Measurements from ENCODE around the gene ID2.

The ID2 gene

DNA sequence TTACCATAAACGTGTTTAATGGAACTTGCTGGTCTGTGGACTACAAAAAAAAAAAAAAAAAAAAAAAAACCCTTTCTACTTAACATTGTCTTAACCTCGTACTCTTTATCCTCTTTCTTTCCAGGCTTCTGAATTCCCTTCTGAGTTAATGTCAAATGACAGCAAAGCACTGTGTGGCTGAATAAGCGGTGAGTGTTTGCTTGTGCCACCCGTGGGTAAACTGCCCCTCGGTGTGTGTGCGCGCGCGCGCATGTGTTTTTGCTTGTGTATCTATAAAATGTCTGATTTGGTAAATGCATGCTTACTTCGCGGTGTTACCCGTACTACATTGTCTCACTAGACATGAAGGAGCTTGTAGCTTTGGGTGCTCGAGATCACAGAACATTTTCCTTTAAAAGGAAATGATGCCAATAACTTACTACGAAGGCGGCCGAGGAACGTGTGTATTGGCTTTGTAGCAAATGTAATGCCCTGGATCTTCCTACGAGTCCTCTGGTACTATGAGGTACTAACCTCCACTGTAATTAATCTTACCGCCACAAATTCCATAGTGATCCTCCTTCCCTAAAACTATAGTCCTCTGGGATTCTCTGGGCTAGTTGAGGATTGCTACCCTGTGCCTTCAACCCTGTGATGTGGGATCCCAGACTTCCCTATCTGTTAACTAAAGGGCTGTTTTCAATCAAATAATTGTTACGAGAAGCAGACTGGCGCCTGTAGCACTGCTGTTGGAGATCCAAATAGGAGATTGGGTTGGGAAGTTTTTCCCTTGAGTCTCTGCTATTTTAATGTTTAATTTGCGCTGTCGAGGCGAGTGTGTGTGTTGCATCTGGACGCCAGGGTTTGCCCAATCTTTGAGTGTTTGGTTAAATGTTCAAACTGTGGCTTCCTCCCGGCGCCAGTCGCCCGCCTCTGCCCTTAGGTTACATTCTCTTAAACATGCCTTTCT, 1.1 kb downstream of the ID2 start:
- H3K27ac ChIP-seq, result no peak overlapping the region
- no peak for DNase-seq (ENCODE audit: low spot score)
- ChIA-PET CTCF (interaction anchor here (0.9 kb wide), 1 partner anchor 143 kb away, joined by 3 read pairs; no protein-coding TSS in a partner anchor), POLR2A (ENCODE audit: low non-redundant PET) (interaction anchor here (0.5 to 0.7 kb wide), 2 partner anchors 430 to 517 kb away, joined by 3 to 5 read pairs; no protein-coding TSS in a partner anchor)
- TF ChIP-seq, protein P1, sequence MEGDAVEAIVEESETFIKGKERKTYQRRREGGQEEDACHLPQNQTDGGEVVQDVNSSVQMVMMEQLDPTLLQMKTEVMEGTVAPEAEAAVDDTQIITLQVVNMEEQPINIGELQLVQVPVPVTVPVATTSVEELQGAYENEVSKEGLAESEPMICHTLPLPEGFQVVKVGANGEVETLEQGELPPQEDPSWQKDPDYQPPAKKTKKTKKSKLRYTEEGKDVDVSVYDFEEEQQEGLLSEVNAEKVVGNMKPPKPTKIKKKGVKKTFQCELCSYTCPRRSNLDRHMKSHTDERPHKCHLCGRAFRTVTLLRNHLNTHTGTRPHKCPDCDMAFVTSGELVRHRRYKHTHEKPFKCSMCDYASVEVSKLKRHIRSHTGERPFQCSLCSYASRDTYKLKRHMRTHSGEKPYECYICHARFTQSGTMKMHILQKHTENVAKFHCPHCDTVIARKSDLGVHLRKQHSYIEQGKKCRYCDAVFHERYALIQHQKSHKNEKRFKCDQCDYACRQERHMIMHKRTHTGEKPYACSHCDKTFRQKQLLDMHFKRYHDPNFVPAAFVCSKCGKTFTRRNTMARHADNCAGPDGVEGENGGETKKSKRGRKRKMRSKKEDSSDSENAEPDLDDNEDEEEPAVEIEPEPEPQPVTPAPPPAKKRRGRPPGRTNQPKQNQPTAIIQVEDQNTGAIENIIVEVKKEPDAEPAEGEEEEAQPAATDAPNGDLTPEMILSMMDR (conservative IDR thresholded peaks at IDR 0.05; ENCODE audit: low read depth), result no peak

DNA sequence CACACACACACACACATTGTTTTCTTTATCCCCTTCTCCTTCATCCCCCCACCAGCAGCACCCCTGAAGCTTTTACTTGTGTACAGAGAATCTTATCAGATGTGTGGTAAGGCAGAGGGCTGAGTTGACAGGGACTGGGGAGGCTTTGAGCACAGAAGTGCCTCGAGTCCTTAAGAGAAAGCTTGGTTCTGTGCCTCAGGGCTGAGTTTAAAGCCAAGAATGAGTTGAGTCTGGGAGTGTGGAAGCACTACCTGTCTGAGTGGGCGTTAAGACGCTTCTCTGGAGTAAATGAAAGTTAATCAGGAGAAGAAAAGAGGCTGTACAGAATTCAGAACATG, 2.7 kb downstream of the ID2 start:
- ChIA-PET POLR2A (ENCODE audit: low non-redundant PET) (no interaction called here), CTCF (interaction anchor here (0.5 to 0.7 kb wide), 2 partner anchors 162 to 1257 kb away, joined by 3 to 5 read pairs; no protein-coding TSS in a partner anchor)
- TF ChIP-seq, protein P1 (conservative IDR thresholded peaks at IDR 0.05; ENCODE audit: low read depth), result no peak
- DNase-seq (ENCODE audit: low spot score), result no peak
- no peak overlapping the region for H3K27ac ChIP-seq

DNA sequence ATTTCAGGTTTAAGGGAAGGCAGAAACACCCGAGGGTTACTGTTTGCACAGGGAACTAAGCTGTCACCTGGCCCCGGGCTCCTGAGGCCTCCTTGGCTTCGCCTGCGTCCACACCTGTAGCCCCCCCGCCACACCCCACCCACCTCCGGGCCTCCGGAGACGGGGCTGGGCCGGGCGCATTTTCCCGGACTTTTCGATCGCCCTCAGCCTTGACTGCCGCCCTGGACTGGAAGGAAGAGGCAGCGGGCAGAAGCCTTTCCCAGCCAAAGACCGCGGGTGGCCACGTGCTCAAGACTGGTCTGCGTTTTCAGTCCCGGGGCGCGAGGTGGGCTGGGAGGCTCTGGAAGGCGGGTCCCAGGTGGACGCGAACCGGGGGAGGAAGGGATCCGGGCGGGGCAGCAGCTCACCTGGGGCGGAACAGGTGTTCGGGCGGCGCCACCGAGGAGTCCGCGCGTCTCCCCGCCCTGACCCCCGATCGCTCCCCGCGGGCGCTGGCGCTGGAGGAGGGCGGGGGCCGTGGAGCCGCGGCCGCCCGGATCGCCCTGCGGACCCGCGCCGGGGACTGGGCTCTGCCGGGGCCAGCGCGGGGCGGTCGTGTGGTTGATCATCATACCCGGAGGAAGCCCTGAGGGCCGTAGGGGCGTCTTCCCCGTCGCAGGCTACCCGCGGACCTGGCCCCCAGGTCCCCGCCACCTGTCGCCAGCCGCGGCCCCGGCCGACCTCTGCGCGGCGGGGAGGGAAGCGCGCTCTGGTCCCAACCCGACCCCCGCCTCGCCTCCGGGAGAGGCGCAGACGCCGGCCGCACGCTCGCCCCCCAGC, 3.2 kb downstream of the ID2 start:
- no peak for DNase-seq (ENCODE audit: low spot score)
- H3K27ac ChIP-seq, result no peak overlapping the region
- ChIA-PET POLR2A (ENCODE audit: low non-redundant PET) (no interaction called here), CTCF (interaction anchor here (0.7 kb wide), 1 partner anchor 1258 kb away, joined by 5 read pairs; no protein-coding TSS in a partner anchor)
- TF ChIP-seq, protein P1 (conservative IDR thresholded peaks at IDR 0.05; ENCODE audit: low read depth), result no peak

DNA sequence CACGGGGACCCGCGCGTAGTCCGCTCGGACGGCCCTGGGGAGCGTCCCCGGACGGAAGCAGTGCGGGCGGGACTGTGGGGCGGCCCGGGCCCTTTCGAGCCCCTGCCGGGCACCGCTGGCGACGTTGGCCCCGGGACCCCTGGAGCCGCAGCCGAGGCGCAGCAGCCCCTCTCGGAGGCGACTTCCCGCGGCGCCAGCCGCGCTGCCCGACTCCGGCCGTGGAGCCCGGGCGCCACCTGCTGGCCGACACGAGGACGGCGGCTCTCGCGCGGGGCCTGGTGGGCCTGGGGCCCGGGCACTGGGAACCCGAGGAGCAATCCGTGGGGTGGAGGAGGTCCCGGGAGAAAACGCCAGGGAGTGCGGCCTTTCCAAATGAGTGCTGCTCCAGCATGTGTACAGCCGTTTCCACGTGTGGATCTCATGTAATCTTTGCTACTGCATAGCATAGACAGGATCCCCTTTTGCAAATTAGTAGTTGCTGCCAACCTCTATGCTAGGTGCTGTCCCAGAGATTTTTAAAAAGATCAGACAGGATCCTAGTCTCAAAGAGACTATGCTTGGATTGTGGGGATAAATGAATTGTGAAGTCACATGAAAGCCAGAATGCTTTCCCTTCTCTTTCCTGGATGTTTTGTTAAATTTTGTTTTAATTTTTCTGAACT, 4.0 kb downstream of the ID2 start:
- ChIA-PET CTCF (no interaction called here), POLR2A (ENCODE audit: low non-redundant PET) (no interaction called here)
- TF ChIP-seq, protein P1 (conservative IDR thresholded peaks at IDR 0.05; ENCODE audit: low read depth), result peak; percentile 98
- DNase-seq (ENCODE audit: low spot score), result peak; percentile 59
- no peak overlapping the region for H3K27ac ChIP-seq

DNA sequence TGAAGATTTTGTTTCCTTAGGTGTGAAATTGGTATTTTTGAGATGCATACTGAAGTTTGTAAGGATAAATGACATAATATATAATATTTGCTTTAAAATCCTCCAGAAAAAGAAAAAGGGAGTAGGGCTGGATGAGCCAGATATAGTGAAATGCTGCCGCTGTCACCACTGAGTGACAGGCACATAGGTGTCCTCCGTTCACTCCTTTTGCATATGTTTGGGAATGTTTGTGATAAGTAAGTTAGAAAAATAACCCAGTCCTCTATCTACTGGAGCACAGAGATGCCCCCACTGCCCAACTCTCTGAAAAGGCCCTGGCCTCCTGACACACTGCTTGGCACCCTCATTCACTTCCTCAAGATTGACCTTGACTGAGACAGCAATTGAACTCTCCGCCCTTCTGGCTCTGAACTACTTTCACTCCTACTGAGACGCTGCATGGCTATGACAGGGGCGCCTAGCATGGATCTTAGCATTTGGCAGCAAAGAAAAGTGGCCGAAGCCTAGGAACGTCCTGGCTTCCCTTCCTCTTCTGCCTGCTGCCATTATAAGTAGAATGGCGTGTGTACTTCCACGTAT, 10.1 kb downstream of the ID2 start:
- ChIA-PET CTCF (interaction anchor here (1.4 kb wide), 1 partner anchor 1265 kb away, joined by 3 read pairs; no protein-coding TSS in a partner anchor), POLR2A (ENCODE audit: low non-redundant PET) (no interaction called here)
- TF ChIP-seq, protein P1 (conservative IDR thresholded peaks at IDR 0.05; ENCODE audit: low read depth), result no peak
- no peak for DNase-seq (ENCODE audit: low spot score)
- no peak overlapping the region for H3K27ac ChIP-seq

All from RWPE1 (cell line).